ENCODE measurements around the gene SEMA3D.

DNA sequence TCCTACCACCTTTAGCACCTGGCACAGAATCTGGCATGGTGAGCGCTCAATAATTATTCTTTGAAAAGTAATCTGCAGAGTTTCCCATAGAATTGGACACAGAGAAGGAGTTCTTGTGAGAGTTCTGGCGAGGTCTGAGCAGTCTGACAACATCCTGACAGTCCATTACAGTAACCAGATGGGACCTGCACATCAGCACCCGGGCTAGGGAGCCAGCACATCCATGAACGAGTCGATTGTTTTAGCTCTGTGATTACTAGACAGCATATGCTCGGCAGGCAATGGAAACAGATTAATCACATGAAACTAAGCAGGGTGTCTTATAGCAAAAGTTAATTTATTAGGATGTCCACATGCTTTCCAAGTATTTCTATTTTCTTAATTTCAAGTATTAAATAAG, 96.7 kb downstream of the SEMA3D start:
- TF ChIP-seq, protein P1, sequence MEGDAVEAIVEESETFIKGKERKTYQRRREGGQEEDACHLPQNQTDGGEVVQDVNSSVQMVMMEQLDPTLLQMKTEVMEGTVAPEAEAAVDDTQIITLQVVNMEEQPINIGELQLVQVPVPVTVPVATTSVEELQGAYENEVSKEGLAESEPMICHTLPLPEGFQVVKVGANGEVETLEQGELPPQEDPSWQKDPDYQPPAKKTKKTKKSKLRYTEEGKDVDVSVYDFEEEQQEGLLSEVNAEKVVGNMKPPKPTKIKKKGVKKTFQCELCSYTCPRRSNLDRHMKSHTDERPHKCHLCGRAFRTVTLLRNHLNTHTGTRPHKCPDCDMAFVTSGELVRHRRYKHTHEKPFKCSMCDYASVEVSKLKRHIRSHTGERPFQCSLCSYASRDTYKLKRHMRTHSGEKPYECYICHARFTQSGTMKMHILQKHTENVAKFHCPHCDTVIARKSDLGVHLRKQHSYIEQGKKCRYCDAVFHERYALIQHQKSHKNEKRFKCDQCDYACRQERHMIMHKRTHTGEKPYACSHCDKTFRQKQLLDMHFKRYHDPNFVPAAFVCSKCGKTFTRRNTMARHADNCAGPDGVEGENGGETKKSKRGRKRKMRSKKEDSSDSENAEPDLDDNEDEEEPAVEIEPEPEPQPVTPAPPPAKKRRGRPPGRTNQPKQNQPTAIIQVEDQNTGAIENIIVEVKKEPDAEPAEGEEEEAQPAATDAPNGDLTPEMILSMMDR (IDR thresholded peaks at IDR 0.05; ENCODE audit: extremely low read depth in 1 of 2, insufficient read depth in 1 of 2, low read depth in 1 of 2, low read length in 2 of 2): no peak
- TF ChIP-seq POLR2A (IDR thresholded peaks at IDR 0.05; ENCODE audit: low read depth, low read length) (no peak), EZH2 (IDR thresholded peaks at IDR 0.05; ENCODE audit: borderline replicate concordance, low read depth, low read length, severe bottlenecking) (no peak), POLR2AphosphoS5 (IDR thresholded peaks at IDR 0.05; ENCODE audit: insufficient read depth, low read depth, low read length) (no peak), FOS (IDR thresholded peaks at IDR 0.05; ENCODE audit: borderline replicate concordance, insufficient read depth, low read length) (no peak), JUN (IDR thresholded peaks at IDR 0.05; ENCODE audit: borderline replicate concordance, insufficient read depth, insufficient read length, low read depth) (no peak), MYC (IDR thresholded peaks at IDR 0.05; ENCODE audit: low read depth, low read length) (no peak), GATA2 (IDR thresholded peaks at IDR 0.05; ENCODE audit: insufficient read depth, insufficient read length, low read depth, low read length) (no peak)

Data from endothelial cell of umbilical vein (primary cell).